K562 (cell line): ENCODE data around the gene KRTAP10-9. TPM values are rescaled to one million over a fixed set of nuclear protein-coding genes. Genes with fewer than 3 reads are reported as not detected.

Experiments
- CHD1 ChIP-seq: fragments of 200-600 bp; sonication (generic); IDR thresholded peaks from one replicate; pipeline ENCODE4 v1.6.1; 2012; ENCODE audit warnings: mild to moderate bottlenecking, moderate library complexity, low read length, inconsistent platforms
- DMBX1 ChIP-seq: fragments of 250-450 bp; sonication (Bioruptor Pico); IDR thresholded peaks from 2 replicates; pipeline ENCODE4 v1.8.0; 2022; ENCODE audit warnings: inconsistent platforms, mild to moderate bottlenecking, moderate library complexity, borderline replicate concordance
- ELK1 ChIP-seq: sonication (generic); formaldehyde crosslinking; IDR thresholded peaks from 2 replicates; pipeline ENCODE4 v1.8.1; 2022; ENCODE audit warnings: missing genetic modification reagents
- MCM3 ChIP-seq: fragments of 450-650 bp; IDR thresholded peaks from 2 replicates; pipeline ENCODE4 v1.6.1; 2016
- NR2C1 ChIP-seq, 2 experiments: fragments of 450-650 bp; IDR thresholded peaks; 2 replicates each; pipeline ENCODE4 v1.6.1; 2017; ENCODE audit warnings: mild to moderate bottlenecking in 2 of 2, antibody characterized with exemption in 1 of 2, inconsistent platforms in 1 of 2, missing compliant biosample characterization in 1 of 2, missing genetic modification characterization in 1 of 2
- RBFOX2 ChIP-seq: fragments of 200-400 bp; formaldehyde crosslinking; IDR thresholded peaks from 2 replicates; pipeline ENCODE4 v1.6.1; 2017; ENCODE audit warnings: low read depth, mild to moderate bottlenecking, low read length, moderate library complexity
- SAFB ChIP-seq: fragments of 200-400 bp; formaldehyde crosslinking; IDR thresholded peaks from 2 replicates; pipeline ENCODE4 v1.6.1; 2017; ENCODE audit warnings: low read depth, low read length, borderline replicate concordance
- SNRNP70 ChIP-seq: fragments of 200-400 bp; formaldehyde crosslinking; optimal IDR thresholded peaks from 2 replicates; pipeline ENCODE3; 2017; ENCODE audit warnings: low read depth, low read length
- XRCC4 ChIP-seq: IDR thresholded peaks from one replicate; pipeline ENCODE4 v1.6.1; 2011; ENCODE audit not compliant: insufficient read depth, insufficient read length; ENCODE audit errors: extremely low read depth
- YBX1 ChIP-seq: fragments of 450-650 bp; IDR thresholded peaks from 2 replicates; pipeline ENCODE4 v1.7.1; 2016; ENCODE audit warnings: mild to moderate bottlenecking
- ZC3H8 ChIP-seq: fragments of 450-650 bp; IDR thresholded peaks from 2 replicates; pipeline ENCODE4 v1.6.1; 2017
- ZFP36 ChIP-seq: fragments of 150-350 bp; IDR thresholded peaks from 2 replicates; pipeline ENCODE4 v1.6.1; 2018; ENCODE audit warnings: low read length, low read depth; ENCODE audit not compliant: partially characterized antibody
- ZNF24 ChIP-seq: fragments of 450-650 bp; IDR thresholded peaks from 2 replicates; pipeline ENCODE4 v1.6.1; 2016
- ZNF431 ChIP-seq: sonication (generic); formaldehyde crosslinking; IDR thresholded peaks from 2 replicates; pipeline ENCODE4 v1.8.0; 2022; ENCODE audit warnings: mild to moderate bottlenecking, missing genetic modification reagents
- polyA plus RNA-seq, 8 experiments: library from polyadenylated mRNA; depleted of rRNA in 4 of 8; stranded (reverse) in 5 of 8; unstranded in 3 of 8; fragments of >200 nt; fragmentation: Nextera tagmentation in 2 of 8; fragmentation: Illumina TruSeq in 1 of 8; extraction: Ambion mirVana in 2 of 8; extraction: Trizol in 1 of 8; gene quantifications; 2 replicates each; pipeline versions ENCODE4 v1.2.1 to v1.2.3, GENCODE V29; 2011 to 2014; ENCODE audit warnings: inconsistent platforms in 1 of 8, missing spikeins in 1 of 8
- total RNA-seq, 7 experiments: library from RNA; depleted of rRNA in 6 of 7; stranded (reverse); fragments of >200 nt in 6 of 7; fragmentation: Illumina TruSeq in 2 of 7; extraction: Trizol in 2 of 7; gene quantifications; 2 replicates each; pipeline versions ENCODE4 v1.2.1 to v1.2.3, GENCODE V29; 2011 to 2021; ENCODE audit warnings: low replicate concordance in 1 of 7
- TF ChIP-seq, protein P1 (sequence below): fragments of 450-650 bp; IDR thresholded peaks from 2 replicates; pipeline ENCODE4 v1.6.1; 2016; ENCODE audit warnings: low read depth, mild to moderate bottlenecking, moderate library complexity
- TF ChIP-seq, protein P2 (sequence below), 3 experiments: fragments of 200-800 bp in 1 of 3; fragments of 250-450 bp in 1 of 3; fragments of 450-650 bp in 1 of 3; sonication (Bioruptor Pico) in 1 of 3; sonication (Bioruptor generic) in 1 of 3; formaldehyde crosslinking in 1 of 3; IDR thresholded peaks; 2 replicates each; pipeline versions ENCODE4 v1.6.1 to v1.8.0; 2016 to 2022; ENCODE audit warnings: mild to moderate bottlenecking in 2 of 3, missing genetic modification characterization in 2 of 3, missing compliant biosample characterization in 1 of 3, moderate library complexity in 1 of 3
- TF ChIP-seq, protein P3 (sequence below): IDR thresholded peaks from 2 replicates; pipeline ENCODE4 v1.6.1; 2011; ENCODE audit not compliant: insufficient read length; ENCODE audit errors: extremely low read depth
- TF ChIP-seq, protein P4 (sequence below): sonication (generic); formaldehyde crosslinking; IDR thresholded peaks from 2 replicates; pipeline ENCODE4 v1.8.1; 2023; ENCODE audit warnings: missing genetic modification reagents, mild to moderate bottlenecking, borderline replicate concordance

KRTAP10-9 gene
- total and polyA plus RNA-seq, 9 of the 15 experiments (the other 6 are each of a cell fraction or from before 2014, with no cell fraction given): not detected

GRCh38 chr21:44653123-44653522, 26.2 kb downstream of the KRTAP10-9 start (continued):
- TF ChIP-seq, protein P1, sequence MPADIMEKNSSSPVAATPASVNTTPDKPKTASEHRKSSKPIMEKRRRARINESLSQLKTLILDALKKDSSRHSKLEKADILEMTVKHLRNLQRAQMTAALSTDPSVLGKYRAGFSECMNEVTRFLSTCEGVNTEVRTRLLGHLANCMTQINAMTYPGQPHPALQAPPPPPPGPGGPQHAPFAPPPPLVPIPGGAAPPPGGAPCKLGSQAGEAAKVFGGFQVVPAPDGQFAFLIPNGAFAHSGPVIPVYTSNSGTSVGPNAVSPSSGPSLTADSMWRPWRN: no peak
- no peak for TF ChIP-seq ELK1
- TF ChIP-seq DMBX1 (CRISPR knock-in tag): no peak
- no peak for TF ChIP-seq ZC3H8
- TF ChIP-seq CHD1: no peak
- TF ChIP-seq, protein P2, sequence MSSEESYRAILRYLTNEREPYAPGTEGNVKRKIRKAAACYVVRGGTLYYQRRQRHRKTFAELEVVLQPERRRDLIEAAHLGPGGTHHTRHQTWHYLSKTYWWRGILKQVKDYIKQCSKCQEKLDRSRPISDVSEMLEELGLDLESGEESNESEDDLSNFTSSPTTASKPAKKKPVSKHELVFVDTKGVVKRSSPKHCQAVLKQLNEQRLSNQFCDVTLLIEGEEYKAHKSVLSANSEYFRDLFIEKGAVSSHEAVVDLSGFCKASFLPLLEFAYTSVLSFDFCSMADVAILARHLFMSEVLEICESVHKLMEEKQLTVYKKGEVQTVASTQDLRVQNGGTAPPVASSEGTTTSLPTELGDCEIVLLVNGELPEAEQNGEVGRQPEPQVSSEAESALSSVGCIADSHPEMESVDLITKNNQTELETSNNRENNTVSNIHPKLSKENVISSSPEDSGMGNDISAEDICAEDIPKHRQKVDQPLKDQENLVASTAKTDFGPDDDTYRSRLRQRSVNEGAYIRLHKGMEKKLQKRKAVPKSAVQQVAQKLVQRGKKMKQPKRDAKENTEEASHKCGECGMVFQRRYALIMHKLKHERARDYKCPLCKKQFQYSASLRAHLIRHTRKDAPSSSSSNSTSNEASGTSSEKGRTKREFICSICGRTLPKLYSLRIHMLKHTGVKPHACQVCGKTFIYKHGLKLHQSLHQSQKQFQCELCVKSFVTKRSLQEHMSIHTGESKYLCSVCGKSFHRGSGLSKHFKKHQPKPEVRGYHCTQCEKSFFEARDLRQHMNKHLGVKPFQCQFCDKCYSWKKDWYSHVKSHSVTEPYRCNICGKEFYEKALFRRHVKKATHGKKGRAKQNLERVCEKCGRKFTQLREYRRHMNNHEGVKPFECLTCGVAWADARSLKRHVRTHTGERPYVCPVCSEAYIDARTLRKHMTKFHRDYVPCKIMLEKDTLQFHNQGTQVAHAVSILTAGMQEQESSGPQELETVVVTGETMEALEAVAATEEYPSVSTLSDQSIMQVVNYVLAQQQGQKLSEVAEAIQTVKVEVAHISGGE (CRISPR knock-in tag; IDR thresholded peaks at IDR 0.05): no peak
- TF ChIP-seq RBFOX2: no peak
- TF ChIP-seq ZNF24: no peak
- TF ChIP-seq, protein P3, sequence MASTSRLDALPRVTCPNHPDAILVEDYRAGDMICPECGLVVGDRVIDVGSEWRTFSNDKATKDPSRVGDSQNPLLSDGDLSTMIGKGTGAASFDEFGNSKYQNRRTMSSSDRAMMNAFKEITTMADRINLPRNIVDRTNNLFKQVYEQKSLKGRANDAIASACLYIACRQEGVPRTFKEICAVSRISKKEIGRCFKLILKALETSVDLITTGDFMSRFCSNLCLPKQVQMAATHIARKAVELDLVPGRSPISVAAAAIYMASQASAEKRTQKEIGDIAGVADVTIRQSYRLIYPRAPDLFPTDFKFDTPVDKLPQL: no peak
- no peak for TF ChIP-seq XRCC4
- no peak for TF ChIP-seq MCM3
- no peak for TF ChIP-seq SNRNP70
- TF ChIP-seq, protein P4, sequence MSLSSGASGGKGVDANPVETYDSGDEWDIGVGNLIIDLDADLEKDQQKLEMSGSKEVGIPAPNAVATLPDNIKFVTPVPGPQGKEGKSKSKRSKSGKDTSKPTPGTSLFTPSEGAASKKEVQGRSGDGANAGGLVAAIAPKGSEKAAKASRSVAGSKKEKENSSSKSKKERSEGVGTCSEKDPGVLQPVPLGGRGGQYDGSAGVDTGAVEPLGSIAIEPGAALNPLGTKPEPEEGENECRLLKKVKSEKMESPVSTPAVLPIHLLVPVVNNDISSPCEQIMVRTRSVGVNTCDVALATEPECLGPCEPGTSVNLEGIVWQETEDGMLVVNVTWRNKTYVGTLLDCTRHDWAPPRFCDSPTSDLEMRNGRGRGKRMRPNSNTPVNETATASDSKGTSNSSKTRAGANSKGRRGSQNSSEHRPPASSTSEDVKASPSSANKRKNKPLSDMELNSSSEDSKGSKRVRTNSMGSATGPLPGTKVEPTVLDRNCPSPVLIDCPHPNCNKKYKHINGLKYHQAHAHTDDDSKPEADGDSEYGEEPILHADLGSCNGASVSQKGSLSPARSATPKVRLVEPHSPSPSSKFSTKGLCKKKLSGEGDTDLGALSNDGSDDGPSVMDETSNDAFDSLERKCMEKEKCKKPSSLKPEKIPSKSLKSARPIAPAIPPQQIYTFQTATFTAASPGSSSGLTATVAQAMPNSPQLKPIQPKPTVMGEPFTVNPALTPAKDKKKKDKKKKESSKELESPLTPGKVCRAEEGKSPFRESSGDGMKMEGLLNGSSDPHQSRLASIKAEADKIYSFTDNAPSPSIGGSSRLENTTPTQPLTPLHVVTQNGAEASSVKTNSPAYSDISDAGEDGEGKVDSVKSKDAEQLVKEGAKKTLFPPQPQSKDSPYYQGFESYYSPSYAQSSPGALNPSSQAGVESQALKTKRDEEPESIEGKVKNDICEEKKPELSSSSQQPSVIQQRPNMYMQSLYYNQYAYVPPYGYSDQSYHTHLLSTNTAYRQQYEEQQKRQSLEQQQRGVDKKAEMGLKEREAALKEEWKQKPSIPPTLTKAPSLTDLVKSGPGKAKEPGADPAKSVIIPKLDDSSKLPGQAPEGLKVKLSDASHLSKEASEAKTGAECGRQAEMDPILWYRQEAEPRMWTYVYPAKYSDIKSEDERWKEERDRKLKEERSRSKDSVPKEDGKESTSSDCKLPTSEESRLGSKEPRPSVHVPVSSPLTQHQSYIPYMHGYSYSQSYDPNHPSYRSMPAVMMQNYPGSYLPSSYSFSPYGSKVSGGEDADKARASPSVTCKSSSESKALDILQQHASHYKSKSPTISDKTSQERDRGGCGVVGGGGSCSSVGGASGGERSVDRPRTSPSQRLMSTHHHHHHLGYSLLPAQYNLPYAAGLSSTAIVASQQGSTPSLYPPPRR: no peak
- TF ChIP-seq ZNF431: no peak
- TF ChIP-seq ZFP36: no peak
- TF ChIP-seq NR2C1 (IDR thresholded peaks at IDR 0.05): no peak; the same call in 1 of the 2 replicates
- TF ChIP-seq NR2C1 (tag; IDR thresholded peaks at IDR 0.05): peak; percentile 73
- no peak for TF ChIP-seq YBX1
- no peak for TF ChIP-seq SAFB
